ENCODE data around the gene DPF3. TPM values are rescaled to one million over a fixed set of nuclear protein-coding genes. Genes with fewer than 3 reads are reported as not detected.

The DPF3 gene
- total RNA-seq, 2 donors from 2014 or later, result 0.78 to 4.0 TPM

- Histone ChIP-seq H3K36me3 (replicated peaks in 1 of 2; ENCODE audit: insufficient read depth in 1 of 2, low read depth in 2 of 2) (no peaks in the 10 kb centered on the region), H3K27ac (no peak overlapping the region), H3K4me1 (no peaks in the 10 kb centered on the region), H3K4me3 (no peak overlapping the region), H3K9me3 (no peaks in the 10 kb centered on the region), H3K27me3 (no peaks in the 10 kb centered on the region)
- intact Hi-C loops (cut with DNase I), result no loop called here
- DNase-seq, result no peak
- 80 to 91% methylated on average over 3 of the region's 3 CpGs for WGBS, 2 donors
- TF ChIP-seq, protein P1, sequence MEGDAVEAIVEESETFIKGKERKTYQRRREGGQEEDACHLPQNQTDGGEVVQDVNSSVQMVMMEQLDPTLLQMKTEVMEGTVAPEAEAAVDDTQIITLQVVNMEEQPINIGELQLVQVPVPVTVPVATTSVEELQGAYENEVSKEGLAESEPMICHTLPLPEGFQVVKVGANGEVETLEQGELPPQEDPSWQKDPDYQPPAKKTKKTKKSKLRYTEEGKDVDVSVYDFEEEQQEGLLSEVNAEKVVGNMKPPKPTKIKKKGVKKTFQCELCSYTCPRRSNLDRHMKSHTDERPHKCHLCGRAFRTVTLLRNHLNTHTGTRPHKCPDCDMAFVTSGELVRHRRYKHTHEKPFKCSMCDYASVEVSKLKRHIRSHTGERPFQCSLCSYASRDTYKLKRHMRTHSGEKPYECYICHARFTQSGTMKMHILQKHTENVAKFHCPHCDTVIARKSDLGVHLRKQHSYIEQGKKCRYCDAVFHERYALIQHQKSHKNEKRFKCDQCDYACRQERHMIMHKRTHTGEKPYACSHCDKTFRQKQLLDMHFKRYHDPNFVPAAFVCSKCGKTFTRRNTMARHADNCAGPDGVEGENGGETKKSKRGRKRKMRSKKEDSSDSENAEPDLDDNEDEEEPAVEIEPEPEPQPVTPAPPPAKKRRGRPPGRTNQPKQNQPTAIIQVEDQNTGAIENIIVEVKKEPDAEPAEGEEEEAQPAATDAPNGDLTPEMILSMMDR (IDR thresholded peaks at IDR 0.05), result no peak
- TF ChIP-seq POLR2A (IDR thresholded peaks at IDR 0.05), result no peak
- no peak for ATAC-seq
Observed at GRCh38 chr14:72605921-72606220, 288.0 kb downstream of the DPF3 start.

- Histone ChIP-seq H3K9me3 (no peaks in the 10 kb centered on the region), H3K27ac (no peak overlapping the region), H3K4me1 (no peaks in the 10 kb centered on the region), H3K27me3 (no peaks in the 10 kb centered on the region), H3K36me3 (replicated peaks in 1 of 2; ENCODE audit: insufficient read depth in 1 of 2, low read depth in 2 of 2) (no peaks in the 10 kb centered on the region), H3K4me3 (no peak overlapping the region)
- intact Hi-C loops (cut with DNase I), result no loop called here
- ATAC-seq (no peak), DNase-seq (no peak)
- 90 to 93% methylated on average over 16 to 18 of the region's 18 CpGs for WGBS, 2 donors
- TF ChIP-seq, protein P1 (IDR thresholded peaks at IDR 0.05), result no peak
- TF ChIP-seq POLR2A (IDR thresholded peaks at IDR 0.05), result no peak
Observed at GRCh38 chr14:72605096-72605920, 288.6 kb downstream of the DPF3 start.

DNA sequence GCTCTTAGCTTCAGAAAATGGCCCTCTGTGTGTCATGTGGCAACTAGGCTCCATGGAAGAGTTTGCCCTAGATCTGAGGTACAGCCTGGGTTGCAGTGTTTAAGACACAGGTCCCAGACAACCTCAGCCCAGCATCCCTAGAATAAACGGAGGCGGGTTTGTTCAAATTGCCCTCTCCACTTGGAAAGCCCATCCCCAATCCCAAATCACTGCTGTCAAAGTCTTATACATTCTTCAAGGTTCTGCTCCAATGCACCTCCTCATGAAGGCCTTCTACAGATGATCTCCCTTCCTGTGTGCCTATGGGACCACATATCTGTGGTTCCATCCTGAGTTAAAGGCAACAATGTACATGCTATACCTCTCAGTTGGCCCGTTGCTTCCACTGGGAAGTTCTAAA lies 289.8 kb downstream of the DPF3 start:
- Histone ChIP-seq H3K27ac (no peak overlapping the region), H3K9me3 (no peaks in the 10 kb centered on the region), H3K36me3 (replicated peaks in 1 of 2; ENCODE audit: insufficient read depth in 1 of 2, low read depth in 2 of 2) (no peaks in the 10 kb centered on the region), H3K4me3 (no peak overlapping the region), H3K4me1 (no peaks in the 10 kb centered on the region), H3K27me3 (no peaks in the 10 kb centered on the region)
- intact Hi-C loops (cut with DNase I), result no loop called here
- DNase-seq, result no peak
- no peak for ATAC-seq
- TF ChIP-seq, protein P1 (IDR thresholded peaks at IDR 0.05), result no peak
- no peak for TF ChIP-seq POLR2A (IDR thresholded peaks at IDR 0.05)
- WGBS, 2 donors, result 73 to 89% methylated on average over 3 of the region's 3 CpGs

DNA sequence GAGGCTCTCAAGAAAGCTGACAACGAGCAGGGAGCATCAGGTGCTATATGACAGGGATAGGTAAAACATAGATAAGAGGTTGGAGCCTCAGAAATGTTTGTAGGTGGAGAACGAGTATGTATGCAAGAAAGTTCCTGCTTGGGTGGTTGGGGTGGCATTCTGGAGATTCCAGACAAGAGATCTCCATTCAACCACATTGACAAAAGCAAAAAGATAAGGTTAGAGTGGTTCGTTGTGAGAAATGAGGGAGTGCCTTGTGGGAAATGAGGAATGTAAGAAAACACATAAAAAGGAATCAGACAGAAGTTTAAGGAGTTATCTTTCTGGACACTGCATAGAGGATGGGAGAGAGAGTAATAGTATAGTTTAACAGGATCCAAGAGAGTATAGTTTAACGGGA lies 290.3 kb downstream of the DPF3 start:
- intact Hi-C loops (cut with DNase I), result no loop called here
- Histone ChIP-seq H3K4me1 (no peaks in the 10 kb centered on the region), H3K27ac (no peak overlapping the region), H3K36me3 (replicated peaks in 1 of 2; ENCODE audit: insufficient read depth in 1 of 2, low read depth in 2 of 2) (no peaks in the 10 kb centered on the region), H3K9me3 (no peaks in the 10 kb centered on the region), H3K4me3 (no peak overlapping the region), H3K27me3 (no peaks in the 10 kb centered on the region)
- 53 to 58% methylated on average over 4 of the region's 4 CpGs for WGBS, 2 donors
- DNase-seq (no peak), ATAC-seq (no peak)
- TF ChIP-seq, protein P1 (IDR thresholded peaks at IDR 0.05), result no peak
- TF ChIP-seq POLR2A (IDR thresholded peaks at IDR 0.05), result no peak
